Measurements from ENCODE around the gene CORO7. TPM values are rescaled to one million over a fixed set of nuclear protein-coding genes. Genes with fewer than 3 reads are reported as not detected.

Gene CORO7
- total and polyA plus RNA-seq, 2 donors (not counting 1 experiment from before 2014, with no cell fraction given), result 117 to 230 TPM

GRCh38 chr16:4403133-4403949, 13.1 kb downstream of the CORO7 start:
- no peaks in the 10 kb centered on the region for H3K27me3 ChIP-seq (replicated peaks in 1 of 4; ENCODE audit: control extremely low read depth in 1 of 4, control insufficient read depth in 3 of 4, insufficient read depth in 4 of 4, low read length in 3 of 4)
- H3K4me1 Mint-ChIP-seq, result peaks cover 10% of the 10 kb centered on the region
- POLR2A ChIA-PET, result interaction anchor here (0.5 to 1.9 kb wide), 5 partner anchors 11 to 122 kb away, joined by 3 to 11 read pairs (median 3); no protein-coding TSS in a partner anchor
- H3K36me3 ChIP-seq (replicated peaks in 1 of 2; ENCODE audit: control extremely low read depth in 1 of 2, control insufficient read depth in 1 of 2, extremely low read depth in 1 of 2, insufficient read depth in 2 of 2, low read length in 1 of 2), result peaks cover 0 to 72% of the 10 kb centered on the region in 2 experiments
- no peaks in the 10 kb centered on the region for H3K27me3 Mint-ChIP-seq
- H3K9me3 Mint-ChIP-seq (ENCODE audit: insufficient read depth), result no peaks in the 10 kb centered on the region
- TF ChIP-seq CTCF (IDR thresholded peaks at IDR 0.05), result no peak
- H3K4me3 Mint-ChIP-seq, result no peak overlapping the region
- H3K9ac ChIP-seq (ENCODE audit: low read length), result no peak overlapping the region
- H3K27ac Mint-ChIP-seq, result no peak overlapping the region
- H3K27ac ChIP-seq (ENCODE audit: low read length in 2 of 2), result no peak overlapping the region
- H2AFZ ChIP-seq (ENCODE audit: insufficient read depth, low read depth, low read length, poor library complexity, severe bottlenecking), result no peak overlapping the region
- peaks cover 39% of the 10 kb centered on the region for H3K79me2 ChIP-seq (ENCODE audit: control insufficient read depth, insufficient read depth, low read length)
- H3K4me3 ChIP-seq (ENCODE audit: control extremely low read depth in 1 of 5, extremely low read depth in 1 of 5, insufficient read depth in 1 of 5, low read depth in 2 of 5, low read length in 4 of 5), result no peak overlapping the region
- peak; percentile 33 for DNase-seq
- H3K9me3 ChIP-seq (ENCODE audit: control extremely low read depth in 1 of 3, control insufficient read depth in 2 of 3, insufficient read depth in 1 of 3, low read length in 2 of 3), result no peaks in the 10 kb centered on the region
- H3K4me1 ChIP-seq (ENCODE audit: control insufficient read depth in 2 of 2, insufficient read depth in 2 of 2, low read length in 2 of 2), result peaks cover 0 to 6% of the 10 kb centered on the region in 2 donors
- H3K4me2 ChIP-seq (replicated peaks; ENCODE audit: low read depth, low read length, poor library complexity, severe bottlenecking), result no peak overlapping the region
- ATAC-seq (ENCODE audit: low read depth), result no peak
- CTCF ChIA-PET, result interaction anchor here (0.6 to 7.6 kb wide), 43 partner anchors 9 to 553 kb away, joined by 3 to 112 read pairs (median 5); partner anchors contain the start of genes CDIP1, CORO7, HMOX2 and MGRN1
- intact Hi-C loops (cut with micrococcal nuclease), result loop anchor here (5.0 kb wide), 2 partner anchors 201 to 554 kb away; partner anchors contain the start of gene SEC14L5
- WGBS (ENCODE audit: insufficient coverage), result 92% methylated on average over 20 of the region's 24 CpGs
- H4K20me1 ChIP-seq (ENCODE audit: control insufficient read depth, insufficient read depth, low read length, poor library complexity, severe bottlenecking), result peaks cover 76% of the 10 kb centered on the region
